C4-2B (cell line): ENCODE results near the gene TIGIT.

ENCODE experiments used
- ZFX ChIP-seq: fragments of 450-650 bp; IDR thresholded peaks from 2 replicates; pipeline ENCODE4 v1.6.1; 2017
- TF ChIP-seq, protein P1 (sequence below): fragments of 450-650 bp; conservative IDR thresholded peaks from 2 replicates; pipeline ENCODE4 v1.5.1; 2017; ENCODE audit warnings: mild to moderate bottlenecking

- TF ChIP-seq, protein P1, sequence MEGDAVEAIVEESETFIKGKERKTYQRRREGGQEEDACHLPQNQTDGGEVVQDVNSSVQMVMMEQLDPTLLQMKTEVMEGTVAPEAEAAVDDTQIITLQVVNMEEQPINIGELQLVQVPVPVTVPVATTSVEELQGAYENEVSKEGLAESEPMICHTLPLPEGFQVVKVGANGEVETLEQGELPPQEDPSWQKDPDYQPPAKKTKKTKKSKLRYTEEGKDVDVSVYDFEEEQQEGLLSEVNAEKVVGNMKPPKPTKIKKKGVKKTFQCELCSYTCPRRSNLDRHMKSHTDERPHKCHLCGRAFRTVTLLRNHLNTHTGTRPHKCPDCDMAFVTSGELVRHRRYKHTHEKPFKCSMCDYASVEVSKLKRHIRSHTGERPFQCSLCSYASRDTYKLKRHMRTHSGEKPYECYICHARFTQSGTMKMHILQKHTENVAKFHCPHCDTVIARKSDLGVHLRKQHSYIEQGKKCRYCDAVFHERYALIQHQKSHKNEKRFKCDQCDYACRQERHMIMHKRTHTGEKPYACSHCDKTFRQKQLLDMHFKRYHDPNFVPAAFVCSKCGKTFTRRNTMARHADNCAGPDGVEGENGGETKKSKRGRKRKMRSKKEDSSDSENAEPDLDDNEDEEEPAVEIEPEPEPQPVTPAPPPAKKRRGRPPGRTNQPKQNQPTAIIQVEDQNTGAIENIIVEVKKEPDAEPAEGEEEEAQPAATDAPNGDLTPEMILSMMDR = no peak
- TF ChIP-seq ZFX = no peak
Measured at GRCh38 chr3:114351123-114351821, 57.4 kb downstream of the TIGIT start.
